Activated T-cell treated with anti-CD3 and anti-CD28 coated beads for 24 hours (primary cell): ENCODE data around the gene COG1.
A peak's percentile ranks its signal among the peaks of the same experiment; 100 is the strongest.

ENCODE experiments used
- DNase-seq: peaks from one replicate; pipeline ENCODE4 v3.0.0-alpha.2; 2020; ENCODE audit warnings: low read depth

The COG1 gene

DNA sequence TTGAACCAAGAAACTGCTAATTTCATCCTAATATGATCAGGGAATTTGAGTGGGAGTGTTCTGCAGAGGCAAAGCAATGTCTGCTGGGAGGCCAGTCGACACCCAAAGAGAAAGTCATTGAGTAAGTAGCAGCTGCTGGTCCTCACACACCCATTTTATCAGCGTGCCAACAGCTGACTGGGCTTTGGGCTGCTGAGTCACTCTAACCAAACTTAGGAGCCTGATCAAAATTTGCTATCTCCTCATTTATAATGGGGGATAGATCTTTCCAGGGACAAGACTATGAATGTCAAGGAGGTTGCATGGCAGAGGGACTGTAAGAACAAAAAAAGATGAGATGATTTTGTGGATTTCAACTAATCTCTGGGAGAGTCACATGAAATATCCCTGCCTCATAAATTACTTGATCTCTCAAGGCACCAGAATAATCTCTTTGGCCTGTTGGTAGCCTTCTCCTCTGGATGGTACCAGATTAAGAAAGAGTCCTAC lies 35.9 kb downstream of the COG1 start:
- no peak for DNase-seq

DNA sequence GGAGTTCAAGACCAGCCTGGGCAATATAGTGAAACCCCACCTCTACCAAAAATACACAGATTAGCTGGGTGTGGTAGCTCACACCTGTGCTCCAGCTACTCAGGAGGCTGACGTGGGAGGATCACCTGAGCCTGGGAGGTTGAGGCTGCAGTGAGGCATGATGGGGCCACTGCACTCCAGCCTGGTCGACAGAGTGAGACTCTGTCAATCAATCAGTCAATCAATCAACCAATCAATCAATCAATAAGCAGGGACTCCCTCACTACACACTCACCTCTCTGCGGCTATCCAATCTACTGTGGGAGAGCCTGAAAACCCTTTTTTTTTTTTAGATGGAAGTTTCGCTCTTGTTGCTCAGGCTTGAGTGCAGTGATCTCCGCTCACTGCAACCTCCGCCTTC lies 37.2 kb downstream of the COG1 start:
- DNase-seq = no peak

DNA sequence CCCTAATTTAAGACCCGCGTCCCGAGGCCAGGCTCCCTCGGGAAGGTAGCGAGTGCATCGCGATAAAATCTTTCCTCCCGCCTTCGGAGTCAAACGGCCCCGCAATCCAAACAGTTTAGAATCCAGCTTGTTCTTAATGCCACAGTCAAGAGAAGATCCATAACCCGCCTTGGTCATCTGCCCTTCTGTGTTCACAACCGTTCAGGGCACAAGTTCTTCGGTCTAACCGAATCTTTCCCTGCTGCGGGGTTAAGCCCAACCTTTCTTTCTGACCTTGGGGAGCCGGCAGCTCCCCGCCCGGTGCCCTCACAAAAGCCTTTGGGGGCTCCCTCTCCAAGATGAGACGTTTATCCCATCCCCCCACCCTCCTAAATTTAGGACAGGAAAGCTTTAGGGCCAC lies 38.5 kb downstream of the COG1 start:
- DNase-seq = no peak

DNA sequence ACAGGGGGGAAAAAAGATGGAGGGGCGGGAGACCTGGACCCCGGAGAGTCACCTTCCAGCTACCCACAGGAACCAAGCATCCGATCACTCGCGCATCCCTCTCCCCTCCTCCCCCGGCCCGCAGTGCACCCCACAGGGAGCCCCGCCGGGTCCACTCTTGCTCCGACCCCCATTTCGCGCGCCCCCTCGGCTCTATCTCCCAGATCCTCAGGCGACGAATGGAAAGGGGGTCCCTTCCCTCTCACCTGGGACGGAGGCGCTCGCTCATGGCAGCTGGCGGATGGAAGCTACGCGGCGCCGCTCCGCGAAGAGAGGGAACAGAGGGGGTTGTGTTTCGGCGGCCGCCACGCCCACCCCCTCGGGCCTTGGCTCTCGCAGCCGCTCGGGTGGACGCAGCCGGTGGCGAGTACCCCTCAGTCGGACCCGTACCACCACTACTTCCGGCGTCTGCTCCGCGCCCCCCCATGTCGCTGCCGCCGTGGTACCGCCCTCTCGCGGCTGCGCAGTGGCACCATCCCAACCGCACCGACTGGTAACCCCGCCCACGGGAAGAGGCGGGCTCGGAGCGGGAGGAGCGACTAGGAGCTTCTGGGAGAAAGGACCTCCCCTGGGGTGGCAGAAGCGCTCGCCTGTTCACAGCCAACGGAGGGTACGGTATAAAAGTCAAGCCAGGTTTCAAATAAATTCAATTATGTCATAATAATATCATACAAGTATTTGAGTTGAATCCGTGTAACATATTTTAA lies 39.2 kb downstream of the COG1 start:
- peak; percentile 97 for DNase-seq

DNA sequence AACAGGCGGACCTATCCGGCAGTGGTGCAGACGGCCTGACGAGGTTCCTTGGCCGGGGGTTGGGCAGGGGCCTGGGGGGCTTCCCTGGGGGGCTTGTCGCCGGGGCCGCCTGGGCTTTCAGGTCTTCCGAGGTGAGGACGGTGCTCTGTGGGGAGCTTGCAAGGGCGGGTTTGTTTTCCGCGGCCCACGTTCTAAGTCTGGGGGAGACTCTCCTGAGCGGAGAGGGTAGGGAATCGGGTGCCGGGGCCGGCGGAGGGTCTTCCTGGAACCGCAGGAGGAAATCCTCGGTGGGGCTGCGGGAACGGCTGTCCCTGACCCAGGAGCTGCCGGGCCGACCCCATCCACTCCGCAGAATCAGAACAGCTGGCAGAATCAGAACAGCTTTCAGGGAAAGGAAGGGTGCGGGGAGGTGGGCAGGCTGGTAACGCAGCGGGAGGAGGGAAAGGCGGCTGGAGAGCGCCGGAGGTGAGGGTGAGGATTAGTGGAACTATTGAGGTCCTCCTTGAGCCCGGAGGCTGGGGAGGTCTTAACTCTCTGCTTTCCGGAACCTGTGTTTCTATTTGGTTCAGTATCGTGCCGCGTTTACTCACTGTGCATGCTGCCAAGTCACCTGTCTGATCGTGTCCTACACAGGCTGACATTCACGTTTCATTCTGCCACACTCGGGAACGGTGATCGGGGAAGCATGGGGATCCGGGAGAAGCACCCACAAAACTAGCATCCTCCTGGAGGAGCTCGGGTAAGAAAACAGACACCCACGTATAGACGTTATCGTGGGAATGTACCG lies 39.9 kb downstream of the COG1 start:
- DNase-seq = peak; percentile 28

DNA sequence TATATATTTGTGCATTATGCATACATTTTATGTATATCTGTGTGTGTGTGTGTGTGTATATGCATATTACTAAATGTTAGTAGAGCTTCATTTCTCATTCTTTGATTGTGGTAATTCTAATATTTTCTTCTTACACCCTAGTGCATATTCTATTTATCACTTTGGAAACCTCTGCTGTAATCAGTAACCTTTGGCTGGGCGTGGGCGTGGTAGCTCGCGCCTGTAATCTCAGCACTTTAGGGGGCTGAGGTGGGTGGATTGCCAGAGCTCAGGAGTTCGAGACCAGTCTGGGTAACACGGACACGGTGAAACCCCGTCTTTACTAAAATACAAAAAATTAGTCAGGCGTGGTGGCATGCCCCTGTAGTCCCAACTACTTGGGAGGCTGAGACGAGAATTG lies 41.9 kb downstream of the COG1 start:
- no peak for DNase-seq

DNA sequence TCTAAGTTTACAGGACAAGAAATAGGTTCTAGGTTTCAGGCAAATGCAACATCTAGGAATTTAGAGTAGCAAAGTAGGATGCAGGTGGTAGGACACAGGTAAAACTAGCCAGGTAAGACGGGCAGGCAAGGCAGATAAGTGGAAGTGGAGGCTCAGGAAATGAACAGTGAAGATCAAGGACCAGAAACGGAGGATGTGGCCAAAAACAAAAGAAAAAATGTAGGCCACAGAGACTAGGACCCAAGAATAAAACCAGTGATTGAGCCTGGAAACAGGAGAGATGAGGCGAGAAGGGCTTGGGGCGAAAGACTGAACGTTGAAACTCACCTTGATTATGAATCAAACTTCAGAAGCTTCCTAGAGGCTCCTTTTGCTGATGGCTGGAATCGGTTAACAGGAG lies 44.9 kb downstream of the COG1 start:
- no peak for DNase-seq

DNA sequence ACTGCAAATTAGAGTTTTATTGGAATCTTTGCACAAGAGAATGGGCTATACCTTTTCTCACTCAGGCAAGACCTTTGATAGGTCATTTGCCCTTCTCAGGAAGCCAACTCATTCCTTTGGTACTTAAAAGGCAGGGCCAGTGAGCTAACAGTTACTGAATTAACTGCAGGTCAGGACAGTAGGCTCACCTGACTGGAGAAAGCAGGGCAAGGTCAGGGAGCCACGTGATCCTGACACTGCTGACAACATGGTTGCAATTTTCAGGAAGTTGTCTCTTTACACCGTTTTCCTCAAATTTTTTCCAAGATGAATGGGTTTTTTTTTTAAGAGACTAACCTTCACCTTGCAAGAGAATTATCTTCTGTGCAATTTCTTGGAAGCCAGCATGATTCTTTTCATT lies 47.7 kb downstream of the COG1 start:
- no peak for DNase-seq

DNA sequence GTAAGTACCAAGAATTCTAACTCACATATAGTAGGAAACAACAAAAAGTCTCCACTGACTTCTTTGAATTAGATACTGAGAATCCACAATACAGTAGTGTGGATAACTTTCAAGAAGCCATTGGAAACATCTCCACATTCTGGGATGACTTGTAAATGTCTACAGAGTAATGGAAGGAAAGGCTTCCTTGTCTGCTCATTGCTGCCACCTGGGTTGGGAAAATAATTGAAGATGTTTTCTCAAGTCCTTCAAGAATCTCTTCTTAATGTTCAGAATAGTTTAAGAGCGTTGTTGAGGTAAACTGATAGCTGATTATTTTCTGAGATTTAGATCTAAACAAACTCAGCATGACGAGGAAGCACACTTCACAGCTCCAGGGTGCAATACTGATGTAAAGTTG lies 54.9 kb downstream of the COG1 start:
- DNase-seq = no peak

DNA sequence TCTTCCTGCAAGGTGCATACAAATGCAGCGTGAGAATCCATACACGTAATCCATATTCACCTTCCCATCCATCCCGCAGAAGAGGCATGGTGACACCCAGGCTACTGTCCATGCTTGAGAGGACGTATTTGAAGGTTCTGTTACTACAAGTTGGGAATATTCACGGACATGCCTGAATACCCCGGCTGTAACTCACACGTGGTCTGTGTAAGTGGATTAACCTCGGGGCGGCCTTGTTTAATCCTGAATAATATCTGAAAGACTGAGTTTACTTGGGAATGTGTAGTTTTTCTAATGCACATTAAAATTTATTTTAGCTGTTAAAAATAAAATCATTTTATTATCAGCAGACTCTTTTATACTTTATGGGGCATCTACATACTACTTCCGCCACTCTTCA lies 55.7 kb downstream of the COG1 start:
- DNase-seq = no peak

DNA sequence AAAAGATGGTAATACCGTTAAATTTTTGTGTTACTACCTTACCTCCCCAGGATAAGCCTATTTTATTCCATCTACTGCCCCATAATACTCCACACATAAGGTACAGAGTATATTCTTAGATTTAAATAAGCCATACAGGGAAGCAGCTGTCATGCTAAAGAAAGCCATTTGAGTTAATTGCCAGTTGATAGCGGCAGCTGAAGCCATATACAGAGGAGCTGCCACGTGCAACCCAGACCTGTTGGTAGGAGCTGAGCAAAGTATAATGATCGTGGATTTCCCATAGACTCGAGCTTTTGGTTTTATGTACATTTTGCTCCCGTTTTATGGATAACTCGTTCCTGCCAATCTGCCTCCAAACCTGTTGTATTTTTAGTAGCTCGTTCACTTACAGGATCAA lies 56.8 kb downstream of the COG1 start:
- DNase-seq = no peak

DNA sequence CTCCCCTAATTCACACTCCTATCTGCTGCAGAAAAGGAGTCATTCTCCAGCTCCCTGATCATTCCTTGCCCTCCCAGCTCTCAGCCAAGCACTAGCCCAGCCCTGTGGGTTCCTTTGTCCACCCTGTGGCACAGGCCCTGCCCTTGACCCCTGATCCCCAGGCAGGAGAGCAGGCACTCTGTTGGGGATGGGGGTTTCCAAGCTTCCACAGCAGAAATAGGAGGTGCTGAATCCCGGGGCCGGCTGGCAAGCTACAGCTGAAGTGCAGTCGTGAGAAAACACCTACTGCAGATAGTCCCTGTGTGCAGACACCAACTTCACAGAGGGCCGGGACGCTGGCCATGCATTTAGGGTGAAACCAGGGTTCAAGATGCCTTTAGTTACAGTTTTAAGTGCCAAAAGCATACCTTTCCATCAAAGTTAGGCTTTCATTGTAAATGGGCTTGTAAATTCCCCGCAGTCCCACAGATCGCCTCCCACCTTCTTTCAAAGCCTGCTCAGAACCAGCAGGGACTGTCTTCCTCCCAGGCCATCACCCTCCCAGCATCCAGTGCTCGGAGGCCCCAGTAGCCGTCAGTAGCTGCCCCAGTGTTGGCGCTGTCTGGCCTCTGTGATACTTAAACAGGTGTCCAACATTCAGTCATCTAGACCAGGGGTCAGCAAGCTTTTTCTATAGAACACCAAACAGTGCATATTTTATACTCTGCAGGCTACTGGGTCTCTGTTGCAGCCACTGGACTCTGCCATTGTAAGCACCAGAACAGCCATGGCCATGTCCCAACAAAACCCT lies 58.2 kb downstream of the COG1 start:
- no peak for DNase-seq

DNA sequence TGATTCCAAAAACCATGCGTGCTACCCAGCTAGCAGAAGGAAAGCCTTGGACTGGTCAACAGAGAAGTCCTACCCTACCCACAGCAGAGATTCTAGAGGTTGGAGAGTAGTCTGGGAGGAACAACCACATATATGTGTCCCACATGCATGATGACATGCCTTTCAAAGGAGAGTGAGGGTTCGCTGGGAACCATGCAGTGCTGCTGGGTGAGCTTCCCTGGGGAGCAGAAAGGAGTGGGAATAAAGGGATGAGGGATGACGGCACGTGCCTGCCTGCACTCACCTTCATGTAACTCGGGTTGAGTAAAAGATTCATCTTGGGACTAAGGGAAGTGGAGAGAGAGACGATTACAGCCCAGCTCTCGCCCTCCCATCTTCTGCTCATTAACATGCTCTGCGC lies 59.0 kb downstream of the COG1 start:
- no peak for DNase-seq

DNA sequence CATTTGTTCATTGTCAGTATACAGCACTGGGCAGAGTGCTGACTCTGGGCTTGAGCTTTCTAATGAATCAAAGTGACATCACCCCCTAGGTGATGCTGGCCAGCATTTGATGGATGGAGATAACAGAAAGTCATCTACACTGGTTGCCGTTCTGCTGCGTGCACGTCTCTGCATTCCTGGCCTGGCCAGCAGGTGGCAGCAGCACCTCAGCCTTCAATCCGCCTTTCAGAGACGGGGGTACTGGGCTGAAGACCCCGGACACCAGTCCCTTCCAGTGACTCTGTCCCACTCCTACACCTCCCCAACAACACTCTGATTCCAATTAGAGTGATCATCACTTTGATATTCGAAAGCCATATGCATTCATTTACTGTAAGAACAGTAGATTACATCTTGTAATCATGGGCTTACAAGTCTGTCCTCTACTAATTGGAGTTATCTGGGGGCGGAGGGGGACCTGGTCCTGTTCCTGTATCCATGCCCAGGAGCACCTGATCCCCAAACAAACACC lies 62.9 kb downstream of the COG1 start:
- peak; percentile 27 for DNase-seq

DNA sequence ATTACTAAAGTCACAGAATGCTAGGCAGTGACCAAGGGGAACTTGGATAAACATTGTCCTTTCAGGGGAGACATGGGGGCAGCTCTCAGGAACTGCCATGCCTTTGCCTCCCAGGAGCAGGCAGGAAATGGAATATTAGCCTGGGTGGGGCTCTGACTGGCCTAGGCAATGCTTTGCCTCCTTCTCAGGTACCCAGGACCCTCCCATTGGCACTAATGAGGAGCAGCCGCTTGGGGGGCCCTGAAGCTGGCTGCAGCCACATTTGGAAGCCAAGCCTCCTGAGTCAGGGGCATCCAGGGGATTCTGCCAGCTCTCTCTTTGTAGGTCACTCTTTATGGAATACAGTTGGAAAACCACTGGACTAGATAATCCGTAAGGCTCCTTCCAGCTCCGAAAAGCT lies 63.4 kb downstream of the COG1 start:
- no peak for DNase-seq

DNA sequence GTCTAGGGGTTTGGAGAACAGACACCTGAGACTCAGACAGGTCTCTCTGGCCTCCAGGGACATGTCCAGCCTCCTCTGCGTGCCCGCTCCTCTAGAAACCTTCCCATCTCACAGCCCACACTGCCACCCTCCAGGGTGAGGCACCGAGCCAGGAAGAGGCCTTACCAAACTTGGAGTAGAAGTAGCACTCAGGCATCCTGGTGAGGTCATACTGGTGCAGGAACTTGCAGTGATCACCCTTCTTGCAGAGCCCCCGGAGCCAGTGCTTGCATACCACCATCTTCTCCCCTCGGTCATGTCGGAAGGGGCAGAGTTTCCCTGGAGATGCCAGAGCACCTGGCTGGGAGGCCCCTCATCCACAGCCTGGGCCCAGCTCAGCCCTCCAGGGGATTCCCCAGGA lies 64.7 kb downstream of the COG1 start:
- no peak for DNase-seq
